H7 (cell line): Measurements from ENCODE around the gene SORBS1. TPM values are rescaled to one million over a fixed set of nuclear protein-coding genes. Genes with fewer than 3 reads are reported as not detected.

Experiments
- DNase-seq: peaks from one replicate; pipeline ENCODE4 v3.0.0; 2012
- H3K27me3 ChIP-seq: 2 replicates; pipeline ENCODE4 v1.6.0; 2011; ENCODE audit warnings: mild to moderate bottlenecking, low read length; ENCODE audit not compliant: control insufficient read depth, insufficient read depth
- H3K36me3 ChIP-seq: replicated peaks from 2 replicates; pipeline ENCODE4 v1.5.1; 2011; ENCODE audit warnings: low read length; ENCODE audit not compliant: control insufficient read depth, insufficient read depth
- H3K4me3 ChIP-seq: 2 replicates; pipeline ENCODE4 v1.5.1; 2011; ENCODE audit warnings: low read depth, mild to moderate bottlenecking, control low read depth, low read length, moderate library complexity; ENCODE audit not compliant: insufficient read depth
- total RNA-seq: library from RNA; depleted of rRNA; stranded (reverse); fragments of >200 nt; shearing (Covaris generic); gene quantifications from 2 replicates; pipeline ENCODE4 v1.2.3, GENCODE V29; 2014

Gene SORBS1
- total RNA-seq, 1 experiment from 2014 or later = 10.2 TPM

DNA sequence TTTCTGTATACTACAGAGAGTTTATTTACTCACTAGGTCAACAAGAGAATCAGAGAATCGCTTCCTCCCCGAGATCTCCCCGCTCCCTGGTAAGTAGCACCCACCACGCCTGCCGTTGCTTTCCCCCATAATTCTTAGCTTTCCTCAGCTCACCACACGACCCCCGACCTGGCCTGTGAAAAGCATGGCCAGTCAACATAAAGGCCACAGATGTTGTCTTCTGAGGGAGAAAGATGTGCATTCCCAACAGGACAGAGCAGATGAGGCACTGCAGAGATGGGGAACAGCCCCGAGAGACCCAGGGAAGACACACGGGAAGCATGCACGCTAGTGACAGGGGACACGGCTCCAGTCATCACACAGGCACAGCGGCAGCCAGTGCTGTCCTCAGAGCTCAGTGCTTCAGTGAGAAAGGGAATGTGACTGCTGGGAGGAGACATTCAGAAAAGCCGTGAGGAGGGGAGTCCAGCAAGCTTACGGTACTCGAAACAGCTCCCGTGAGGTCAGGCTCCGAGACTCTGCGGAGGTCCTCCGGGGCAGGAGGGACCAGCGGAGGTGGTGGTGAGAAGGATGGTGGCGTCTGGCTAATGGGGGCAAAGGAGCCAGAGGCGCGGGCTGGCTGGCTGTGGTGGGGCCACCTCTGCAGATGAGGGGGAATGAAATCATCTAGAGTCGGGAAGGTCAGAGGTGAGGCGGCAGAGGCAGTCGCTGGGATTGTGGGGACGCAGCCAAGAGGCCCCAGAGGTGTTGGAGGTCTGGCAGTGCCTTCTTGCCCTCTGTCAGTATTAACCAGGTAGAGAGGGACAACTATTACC, 146.9 kb downstream of the SORBS1 start:
- Histone ChIP-seq H3K4me3 (no peak overlapping the region), H3K36me3 (no peaks in the 10 kb centered on the region; the same call in 1 of the 2 replicates), H3K27me3 (no peaks in the 10 kb centered on the region)
- no peak for DNase-seq

DNA sequence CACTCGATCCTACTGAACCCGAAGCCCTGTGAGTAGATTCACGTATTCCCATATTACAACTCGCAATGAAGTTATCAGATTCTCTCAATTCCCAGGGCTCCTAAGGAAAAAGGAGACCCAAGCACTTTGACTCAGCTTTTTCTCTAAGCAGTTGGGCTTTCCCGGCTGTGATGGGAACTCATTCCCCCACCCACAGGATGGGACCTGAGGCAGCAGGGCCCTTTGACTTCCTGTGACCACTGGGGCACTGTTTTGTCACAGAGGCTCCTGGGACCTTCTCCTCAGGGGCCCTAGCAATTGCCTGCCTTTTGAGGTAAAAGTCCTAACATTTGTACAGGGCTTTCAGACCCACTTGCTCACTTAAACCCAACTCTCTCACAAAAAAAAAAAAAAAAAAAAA, 147.6 kb downstream of the SORBS1 start:
- Histone ChIP-seq H3K36me3 (no peaks in the 10 kb centered on the region; the same call in 1 of the 2 replicates), H3K4me3 (no peak overlapping the region), H3K27me3 (no peaks in the 10 kb centered on the region)
- no peak for DNase-seq

DNA sequence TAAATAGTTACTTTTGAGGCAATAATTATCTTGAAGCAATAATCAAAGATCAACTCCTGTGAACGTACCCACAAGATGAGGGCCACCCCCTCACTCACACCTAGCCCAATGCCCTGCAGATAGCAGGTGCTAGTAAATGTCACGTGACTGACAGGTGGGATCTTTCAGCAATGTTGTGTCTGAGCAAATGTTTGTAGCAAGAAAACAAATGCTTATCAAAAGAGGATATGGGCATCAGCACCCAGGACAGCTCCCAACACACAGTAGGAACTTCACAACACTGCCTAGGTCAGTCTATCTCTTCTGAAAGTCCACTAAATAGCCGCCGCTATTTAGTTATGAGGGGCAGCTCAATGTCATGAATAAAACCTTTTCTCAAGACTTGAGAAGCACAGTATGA, 149.5 kb downstream of the SORBS1 start:
- H3K36me3 ChIP-seq = peaks cover 1% of the 10 kb centered on the region; the same call in 1 of the 2 replicates
- no peaks in the 10 kb centered on the region for H3K27me3 ChIP-seq
- no peak overlapping the region for H3K4me3 ChIP-seq
- peak; percentile 45 for DNase-seq

DNA sequence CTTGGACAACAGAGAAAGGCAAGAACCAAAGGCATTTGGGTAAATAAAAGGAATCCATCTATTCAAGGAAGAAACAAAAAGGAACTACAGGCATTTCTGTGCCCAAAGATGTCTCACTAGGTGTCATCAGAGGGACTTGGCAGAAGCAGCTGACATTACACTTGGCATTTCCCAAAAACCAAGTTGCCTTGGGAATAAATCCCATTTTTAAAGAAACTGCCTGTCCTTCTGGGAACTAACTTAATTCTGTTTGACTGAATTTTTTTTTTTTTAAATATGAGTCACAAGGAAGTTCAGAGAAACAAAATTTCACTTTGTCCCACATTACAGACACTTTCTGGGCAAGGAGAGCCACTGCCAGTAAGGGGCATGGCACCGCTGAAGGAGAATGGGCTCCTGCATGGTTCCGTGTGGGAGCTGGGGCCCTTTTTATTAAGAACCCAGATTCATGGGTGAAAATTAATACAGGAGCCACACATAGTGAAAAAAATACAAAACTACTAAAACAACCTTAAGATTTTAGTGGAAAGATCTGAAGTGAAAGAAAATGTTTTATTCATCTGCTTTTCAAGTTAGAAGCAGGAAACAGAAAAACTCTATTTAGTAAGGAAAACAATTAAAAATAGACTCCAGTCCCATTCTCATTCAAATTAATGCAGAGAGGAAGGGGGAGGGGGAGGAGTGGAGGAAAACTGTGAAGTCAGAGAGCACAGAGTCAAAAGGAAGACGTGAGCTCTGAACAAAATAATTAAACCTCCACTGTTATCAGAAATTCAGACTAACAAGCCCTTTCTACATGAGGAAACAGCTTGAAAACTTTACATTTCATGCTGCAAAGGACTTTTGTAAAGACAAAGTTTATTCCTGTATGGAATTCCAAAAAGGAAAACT, 151.9 kb downstream of the SORBS1 start:
- H3K27me3 ChIP-seq = no peaks in the 10 kb centered on the region
- DNase-seq = peak; percentile 47
- H3K36me3 ChIP-seq = peaks cover 1% of the 10 kb centered on the region; the same call in 1 of the 2 replicates
- H3K4me3 ChIP-seq = no peak overlapping the region

DNA sequence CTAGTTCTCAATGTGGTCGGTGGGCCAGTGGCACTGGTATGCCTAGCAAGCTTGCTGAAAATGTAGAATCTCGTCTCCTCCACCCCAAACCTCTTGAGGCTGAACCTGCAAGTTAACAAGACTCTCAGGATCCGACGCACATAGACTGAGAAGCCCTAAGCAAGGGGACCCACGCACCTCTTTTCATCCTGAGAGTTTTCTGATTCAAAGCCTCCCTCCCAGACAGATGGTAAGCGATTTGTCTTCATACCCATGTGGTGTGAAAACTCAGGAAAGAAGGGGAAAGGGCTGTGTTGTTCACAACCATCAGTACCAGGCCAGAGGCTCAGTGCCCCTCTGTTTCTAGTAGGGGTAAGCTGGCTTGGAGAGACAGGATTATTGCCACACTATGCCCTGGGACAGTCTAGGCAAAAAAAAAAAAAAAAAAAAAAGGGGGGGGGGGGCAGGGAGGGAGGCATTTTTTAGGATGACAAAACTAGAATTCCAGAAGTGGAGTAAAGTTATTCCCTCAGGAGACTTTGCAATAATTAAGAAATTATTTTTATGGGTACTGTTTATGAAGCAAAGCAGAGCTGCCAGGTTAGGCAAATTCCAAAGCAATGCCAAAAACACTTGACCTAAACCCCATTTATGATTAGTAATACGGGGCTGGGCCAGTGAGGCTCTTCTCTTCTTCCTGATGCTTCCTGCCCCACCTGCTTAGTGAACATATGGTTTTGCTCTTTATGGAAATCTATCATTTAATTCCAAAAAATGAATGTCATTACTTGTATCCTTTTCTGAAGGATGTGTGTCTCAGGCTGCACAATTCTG, 152.8 kb downstream of the SORBS1 start:
- Histone ChIP-seq H3K36me3 (peaks cover 1% of the 10 kb centered on the region; the same call in 1 of the 2 replicates), H3K4me3 (no peak overlapping the region), H3K27me3 (no peaks in the 10 kb centered on the region)
- DNase-seq = no peak

DNA sequence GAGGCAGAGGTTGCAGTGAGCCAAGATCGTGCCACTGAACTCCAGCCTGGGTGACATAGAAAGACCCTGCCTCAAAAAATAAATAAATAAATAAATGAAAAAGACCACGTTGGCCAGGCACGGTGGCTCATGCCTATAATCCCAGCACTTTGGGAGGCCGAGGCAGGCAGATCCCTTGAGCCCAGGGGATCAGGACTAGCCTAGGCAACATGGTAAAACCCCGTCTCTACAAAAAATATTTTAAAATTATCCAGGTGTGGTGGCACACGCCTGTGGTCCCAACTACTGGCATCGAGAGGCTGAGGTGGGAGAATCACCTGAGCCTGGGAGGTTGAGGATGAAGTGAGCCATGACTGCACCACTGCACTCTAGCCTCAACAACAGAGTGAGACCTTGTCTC, 153.6 kb downstream of the SORBS1 start:
- DNase-seq = no peak
- H3K36me3 ChIP-seq = peaks cover 1% of the 10 kb centered on the region; the same call in 1 of the 2 replicates
- no peaks in the 10 kb centered on the region for H3K27me3 ChIP-seq
- no peak overlapping the region for H3K4me3 ChIP-seq

DNA sequence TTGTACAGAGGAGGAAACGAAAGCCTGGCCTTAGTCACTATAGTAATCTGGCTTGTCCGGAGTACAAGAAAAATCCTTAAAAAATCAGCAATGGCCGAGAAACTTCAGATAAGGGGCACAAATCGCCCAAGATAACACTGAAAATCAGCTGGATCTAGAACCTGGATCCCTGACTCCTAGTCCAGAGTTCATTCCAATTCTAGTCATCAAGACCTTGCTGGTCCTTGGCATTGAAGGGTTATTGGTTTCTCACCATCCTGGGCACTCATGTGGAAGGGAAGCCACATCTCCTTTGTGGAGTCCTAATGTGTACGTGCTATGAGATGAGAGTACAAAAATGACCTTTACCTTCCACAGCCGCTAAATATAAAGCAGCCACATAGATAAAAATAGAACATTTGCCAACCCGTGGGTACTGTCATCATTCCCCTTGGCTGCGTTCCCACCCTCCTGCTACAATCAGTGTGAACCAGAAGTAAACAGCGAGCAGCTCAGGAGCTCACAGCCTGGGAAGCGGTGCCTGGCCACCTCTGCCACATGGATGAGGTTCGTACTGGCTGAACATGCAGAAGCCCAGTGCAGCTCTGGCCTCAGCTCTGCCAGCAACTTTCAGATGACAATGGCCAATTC, 154.4 kb downstream of the SORBS1 start:
- Histone ChIP-seq H3K27me3 (no peaks in the 10 kb centered on the region), H3K4me3 (no peak overlapping the region), H3K36me3 (peaks cover 1% of the 10 kb centered on the region; the same call in 1 of the 2 replicates)
- no peak for DNase-seq

DNA sequence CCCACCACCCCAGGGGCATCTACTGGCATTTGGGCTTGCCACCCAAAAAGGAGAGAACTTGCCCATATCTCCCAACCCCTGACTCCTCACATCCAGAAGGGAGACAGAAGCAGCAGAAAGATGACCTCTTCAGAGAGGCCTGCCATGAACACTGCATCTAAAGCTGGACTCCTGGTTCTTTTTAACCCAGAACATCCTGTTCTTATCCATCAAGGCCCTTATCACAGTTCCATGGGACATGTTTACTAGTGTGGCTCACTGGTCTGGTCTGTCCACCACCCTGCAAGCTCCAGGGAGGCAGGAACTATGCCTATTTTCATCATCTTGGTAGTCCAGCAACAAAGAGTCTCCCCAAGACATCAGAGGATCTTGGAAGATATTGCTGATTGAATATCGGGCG, 155.5 kb downstream of the SORBS1 start:
- no peak overlapping the region for H3K4me3 ChIP-seq
- no peaks in the 10 kb centered on the region for H3K27me3 ChIP-seq
- peaks cover 1% of the 10 kb centered on the region; the same call in 1 of the 2 replicates for H3K36me3 ChIP-seq
- DNase-seq = no peak

DNA sequence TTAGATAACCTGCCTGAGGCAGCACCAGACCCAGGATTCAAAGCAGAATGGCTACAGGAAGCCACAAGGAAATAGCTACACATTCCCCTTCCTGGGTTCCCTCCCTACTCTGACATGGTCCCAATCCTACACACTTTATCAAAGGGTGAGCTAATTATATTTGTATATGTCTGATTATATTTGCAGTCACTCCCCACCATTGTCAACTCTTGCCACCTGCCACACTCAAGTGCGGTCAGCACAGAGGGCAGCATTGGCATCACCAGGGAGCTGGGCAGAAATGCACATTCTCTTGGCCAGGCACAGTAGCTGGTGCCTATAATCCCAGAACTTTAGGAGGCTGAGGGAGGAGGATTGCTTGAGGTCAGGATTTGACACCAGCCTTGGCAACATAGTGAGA, 156.3 kb downstream of the SORBS1 start:
- H3K36me3 ChIP-seq = peaks cover 1% of the 10 kb centered on the region; the same call in 1 of the 2 replicates
- no peak overlapping the region for H3K4me3 ChIP-seq
- H3K27me3 ChIP-seq = no peaks in the 10 kb centered on the region
- DNase-seq = no peak

DNA sequence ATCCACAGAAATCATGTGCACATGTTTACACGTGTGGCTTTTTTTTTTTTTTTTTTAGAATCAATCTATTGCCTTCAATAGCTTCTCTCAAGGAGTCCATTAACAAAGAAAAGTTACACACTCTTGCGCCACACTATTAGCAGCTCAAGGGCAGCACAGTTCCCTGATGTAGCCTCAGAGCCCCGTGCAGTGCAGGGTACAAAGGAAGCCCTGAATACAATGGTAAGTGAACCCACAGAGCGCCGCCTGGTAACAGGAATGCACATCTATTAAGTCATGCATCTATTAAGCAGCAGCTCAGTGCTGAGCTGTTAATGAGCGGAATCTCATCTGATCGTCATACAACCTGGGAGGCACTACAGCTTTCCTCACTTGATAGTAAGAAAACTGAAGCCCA, 156.7 kb downstream of the SORBS1 start:
- DNase-seq = no peak

DNA sequence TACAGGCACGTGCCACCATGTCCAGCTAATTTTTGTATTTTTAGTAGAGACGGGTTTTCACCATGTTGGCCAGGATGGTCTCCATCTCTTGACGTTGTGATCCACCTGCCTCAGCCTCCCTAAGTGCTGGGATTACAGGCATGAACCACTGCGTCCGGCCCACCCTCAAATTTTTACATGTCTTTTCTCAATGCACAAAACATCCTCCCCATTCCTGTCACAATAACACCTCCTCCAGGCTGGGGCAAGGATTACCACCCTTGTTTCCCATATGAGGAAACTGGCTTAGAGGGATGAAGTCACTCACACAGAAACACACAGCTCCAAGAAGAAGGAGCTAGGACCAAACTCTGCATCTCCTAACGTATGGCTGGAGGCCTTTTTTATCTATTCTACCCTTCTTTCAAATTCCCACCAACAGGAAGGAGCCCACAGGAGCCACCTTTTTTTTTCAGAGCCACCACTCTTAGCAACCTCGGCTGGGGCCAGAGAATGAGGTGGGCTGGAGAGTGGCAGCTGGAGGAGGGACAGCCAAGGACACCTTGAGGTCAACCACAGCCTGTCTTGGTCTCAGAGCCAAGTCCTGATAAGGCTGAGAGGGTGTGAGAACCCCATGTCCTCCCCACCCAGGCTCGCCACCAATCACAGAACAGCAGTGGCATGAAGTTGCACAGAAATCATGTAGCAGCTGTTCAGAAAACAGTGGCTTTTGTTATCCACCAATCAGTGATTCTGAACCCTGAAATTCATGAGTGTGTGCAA, 157.3 kb downstream of the SORBS1 start:
- no peak overlapping the region for H3K4me3 ChIP-seq
- DNase-seq = no peak
- H3K36me3 ChIP-seq = peaks cover 2% of the 10 kb centered on the region
- no peaks in the 10 kb centered on the region for H3K27me3 ChIP-seq

More for the DNA sequence above, 156.7 kb downstream of the SORBS1 start:
- Histone ChIP-seq H3K36me3 (peaks cover 1% of the 10 kb centered on the region; the same call in 1 of the 2 replicates), H3K4me3 (no peak overlapping the region), H3K27me3 (no peaks in the 10 kb centered on the region)

DNA sequence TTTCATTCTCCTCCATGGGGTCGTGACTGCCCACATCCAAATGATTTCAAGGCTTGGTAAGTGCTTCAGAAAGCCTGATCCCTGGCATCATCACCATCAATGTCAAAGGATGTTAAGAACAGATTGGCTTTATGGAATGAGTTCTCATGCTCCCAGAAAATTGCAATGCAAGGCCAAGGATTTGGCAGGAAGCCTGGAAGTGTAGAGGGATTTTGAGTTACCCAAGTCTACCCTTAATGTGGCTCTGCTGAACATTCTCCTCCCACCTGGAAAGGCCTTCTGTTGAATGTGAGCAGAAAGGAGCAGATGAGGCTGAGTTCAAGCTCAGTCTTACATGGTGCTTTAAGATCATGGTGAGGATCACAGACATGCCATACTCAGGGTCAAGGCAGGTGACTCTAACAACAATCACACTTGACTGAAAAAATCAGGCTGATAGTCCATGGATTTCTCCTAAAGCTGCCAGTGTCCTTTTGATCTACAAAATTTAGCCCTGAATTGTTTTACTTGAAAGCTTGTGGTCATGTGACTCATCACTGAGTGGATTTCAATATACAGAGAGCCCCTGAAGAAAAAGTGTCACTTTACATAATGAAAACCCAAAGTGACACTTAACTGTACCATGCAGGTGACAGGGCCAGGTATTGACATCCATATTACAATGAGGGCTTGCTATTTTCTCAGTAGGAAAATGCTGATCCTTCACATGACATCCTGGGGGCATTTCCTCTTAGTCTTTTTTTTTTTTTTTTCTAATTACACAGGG, 159.3 kb downstream of the SORBS1 start:
- no peaks in the 10 kb centered on the region for H3K27me3 ChIP-seq
- H3K36me3 ChIP-seq = peaks cover 5% of the 10 kb centered on the region
- no peak for DNase-seq
- no peak overlapping the region for H3K4me3 ChIP-seq

DNA sequence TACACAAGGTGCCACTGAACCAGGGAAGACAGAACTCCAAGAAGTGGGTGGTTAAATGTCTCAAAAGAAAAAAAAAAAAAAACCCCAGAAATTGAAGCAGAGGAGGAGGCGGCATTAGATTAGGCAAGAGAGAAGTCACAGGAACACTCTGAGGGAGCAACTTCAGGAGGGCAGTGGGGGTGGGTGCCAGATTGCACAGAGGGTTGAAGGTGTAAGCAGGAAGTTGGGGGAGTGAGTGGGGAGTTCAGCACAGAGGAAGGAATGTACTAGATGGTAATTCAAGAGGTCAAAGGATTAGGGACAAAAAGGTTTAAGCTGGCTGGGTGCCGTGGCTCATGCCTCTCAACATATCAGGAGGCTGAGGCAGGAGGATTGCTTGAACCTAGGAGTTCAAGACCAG, 160.4 kb downstream of the SORBS1 start:
- H3K27me3 ChIP-seq = no peaks in the 10 kb centered on the region
- H3K36me3 ChIP-seq = peaks cover 10% of the 10 kb centered on the region
- no peak for DNase-seq
- H3K4me3 ChIP-seq = no peak overlapping the region
